ENCODE results near the gene DZIP1. TPM values are rescaled to one million over a fixed set of nuclear protein-coding genes. Genes with fewer than 3 reads are reported as not detected.

Gene DZIP1
- total and polyA plus RNA-seq, 12 donors, result 2.0 to 7.0 (median 3.6) TPM

DNA sequence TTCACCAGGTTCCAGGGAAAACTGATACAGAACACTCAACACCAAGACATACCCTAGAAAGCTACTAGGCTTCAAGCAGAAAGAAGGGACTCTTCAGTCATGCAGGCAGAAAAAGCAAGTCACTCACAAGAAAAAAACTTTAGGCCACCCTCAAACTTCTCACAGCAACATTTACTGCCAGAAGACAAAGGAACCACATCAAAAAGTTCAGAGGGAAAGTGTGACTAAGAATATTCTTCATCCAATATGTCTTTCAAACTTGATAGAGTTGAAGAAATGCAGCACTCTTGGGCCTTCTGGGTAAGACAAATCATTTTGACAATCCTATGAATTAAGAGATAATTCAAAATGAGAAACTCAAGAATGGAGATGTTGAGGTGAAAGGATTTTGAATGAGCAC is 7.7 kb downstream of the DZIP1 start:
- no peaks in the 10 kb centered on the region for H3K9me3 ChIP-seq
- no peak overlapping the region for H3K27ac ChIP-seq
- TF ChIP-seq CTCF (IDR thresholded peaks at IDR 0.05), result no peak
- DNase-seq (no peak), ATAC-seq (no peak)
- H3K4me3 ChIP-seq, result no peak overlapping the region
- peaks cover 0 to 6% (median under 1%) of the 10 kb centered on the region in 9 donors for H3K4me1 ChIP-seq
- H3K27me3 ChIP-seq, result peaks cover 0 to 26% (median 12%) of the 10 kb centered on the region in 7 donors
- intact Hi-C loops (cut with DNase I), result no loop called here
- peaks cover 0 to 26% (median 0%) of the 10 kb centered on the region in 9 donors for H3K36me3 ChIP-seq

DNA sequence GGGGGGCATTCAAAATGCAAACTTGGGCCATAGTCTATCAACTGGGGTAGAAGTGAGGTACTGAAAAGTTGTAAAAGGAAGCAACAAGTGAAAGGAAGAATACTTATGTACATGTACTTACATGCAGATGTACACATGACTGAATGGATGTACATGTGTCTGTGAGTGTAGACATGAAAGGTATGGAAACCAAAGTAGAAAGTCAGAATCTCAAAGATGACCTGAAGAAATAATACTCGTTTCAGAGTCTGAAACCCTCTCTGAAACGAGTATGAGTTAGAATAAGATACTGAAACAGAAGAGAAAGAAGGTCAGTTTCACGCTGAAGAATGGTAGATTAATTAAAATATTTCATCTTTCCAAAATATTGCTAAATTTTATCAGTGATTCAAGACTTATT is 13.9 kb downstream of the DZIP1 start:
- H3K27me3 ChIP-seq, result no peaks in the 10 kb centered on the region
- H3K36me3 ChIP-seq, result peaks cover 0 to 62% (median 0%) of the 10 kb centered on the region in 9 donors
- no peaks in the 10 kb centered on the region for H3K4me1 ChIP-seq
- intact Hi-C loops (cut with DNase I), result no loop called here
- no peak for ATAC-seq
- H3K4me3 ChIP-seq, result no peak overlapping the region
- no peak overlapping the region for H3K27ac ChIP-seq
- DNase-seq, result no peak
- TF ChIP-seq CTCF (IDR thresholded peaks at IDR 0.05), result no peak
- H3K9me3 ChIP-seq, result peaks cover 0 to 22% (median 0%) of the 10 kb centered on the region in 11 donors
- WGBS, 2 donors, result 82 to 86% methylated on average over 3 of the region's 3 CpGs

GRCh38 chr13:95629071-95629470 is 15.4 kb downstream of the DZIP1 start:
- peaks cover 0 to 67% (median 0%) of the 10 kb centered on the region in 9 donors for H3K36me3 ChIP-seq

GRCh38 chr13:95628488-95628887 is 16.0 kb downstream of the DZIP1 start:
- Histone ChIP-seq H3K36me3 (peaks cover 0 to 68% (median 0%) of the 10 kb centered on the region in 9 donors), H3K9me3 (peaks cover 0 to 22% (median 0%) of the 10 kb centered on the region in 11 donors), H3K4me1 (no peaks in the 10 kb centered on the region), H3K27me3 (no peaks in the 10 kb centered on the region), H3K4me3 (no peak overlapping the region), H3K27ac (no peak overlapping the region)
- ATAC-seq (no peak), DNase-seq (no peak)
- TF ChIP-seq CTCF (IDR thresholded peaks at IDR 0.05), result no peak
- WGBS, 2 donors, result 96 to 100% methylated on average over 1 of the region's 1 CpG
- intact Hi-C loops (cut with DNase I), result loop anchor here in 1 of 10 donors (10.0 kb wide), 1 partner anchor 206 kb away; no protein-coding TSS in a partner anchor

More at GRCh38 chr13:95629071-95629470, 15.4 kb downstream of the DZIP1 start:
- DNase-seq (no peak), ATAC-seq (no peak)
- intact Hi-C loops (cut with DNase I), result loop anchor here in 1 of 10 donors (10.0 kb wide), 1 partner anchor 206 kb away; no protein-coding TSS in a partner anchor
- Histone ChIP-seq H3K4me3 (no peak overlapping the region), H3K27ac (no peak overlapping the region), H3K27me3 (no peaks in the 10 kb centered on the region), H3K4me1 (no peaks in the 10 kb centered on the region), H3K9me3 (peaks cover 0 to 22% (median 0%) of the 10 kb centered on the region in 11 donors)
- TF ChIP-seq CTCF (IDR thresholded peaks at IDR 0.05), result no peak
- WGBS, 2 donors, result 83 to 93% methylated on average over 4 of the region's 4 CpGs

All from heart right ventricle (tissue), 16 donors.